H1 (cell line): ENCODE data around the gene DUS4L. TPM values are rescaled to one million over a fixed set of nuclear protein-coding genes. Genes with fewer than 3 reads are reported as not detected.

Source experiments
- ASH2L ChIP-seq: fragments of 200-600, 300-600 bp; sonication (generic); IDR thresholded peaks from one replicate; pipeline ENCODE4 v1.7.1; 2017; ENCODE audit warnings: low read length
- BACH1 ChIP-seq: IDR thresholded peaks from 2 replicates; pipeline ENCODE4 v1.6.1; 2012; ENCODE audit warnings: low read length, improper control_type of control experiment
- CEBPB ChIP-seq: IDR thresholded peaks from 2 replicates; pipeline ENCODE4 v1.6.1; 2012; ENCODE audit warnings: low read depth, low read length
- CTCF ChIP-seq, 3 experiments: IDR thresholded peaks; 1 replicate in 2 of 3; 2 replicates in 1 of 3; pipeline versions ENCODE4 v1.5.1 to v1.6.1; 2011; ENCODE audit warnings: low read length in 3 of 3, mild to moderate bottlenecking in 3 of 3, inconsistent platforms in 2 of 3, low read depth in 1 of 3, moderate library complexity in 1 of 3; ENCODE audit not compliant: insufficient read depth in 1 of 3; ENCODE audit errors: control extremely low read depth in 1 of 3
- E2F6 ChIP-seq: IDR thresholded peaks from 2 replicates; pipeline ENCODE4 v1.6.1; 2012; ENCODE audit warnings: inconsistent platforms
- GABPA ChIP-seq: IDR thresholded peaks from 2 replicates; pipeline ENCODE4 v1.6.1; 2011; ENCODE audit warnings: mild to moderate bottlenecking, low read length, moderate library complexity, borderline replicate concordance; ENCODE audit not compliant: insufficient read depth
- GTF2F1 ChIP-seq: IDR thresholded peaks from 2 replicates; pipeline ENCODE4 v1.6.1; 2012; ENCODE audit warnings: low read depth, low read length, improper control_type of control experiment, borderline replicate concordance
- HDAC2 ChIP-seq, 2 experiments: fragments of 300-600 bp in 1 of 2; sonication (generic) in 1 of 2; IDR thresholded peaks; 2 replicates each; pipeline ENCODE4 v1.6.1; 2011 to 2012; ENCODE audit warnings: low read depth in 2 of 2, low read length in 2 of 2, mild to moderate bottlenecking in 2 of 2, moderate library complexity in 2 of 2, borderline replicate concordance in 1 of 2, inconsistent platforms in 1 of 2
- HDAC6 ChIP-seq: IDR thresholded peaks from one replicate; pipeline ENCODE4 v1.7.1; 2012; ENCODE audit warnings: low read depth, mild to moderate bottlenecking, inconsistent platforms, low read length, moderate library complexity
- JUND ChIP-seq: IDR thresholded peaks from 2 replicates; pipeline ENCODE4 v1.6.1; 2011; ENCODE audit warnings: mild to moderate bottlenecking, improper control_type of control experiment, low read length
- PHF8 ChIP-seq: fragments of 200-600 bp; sonication (generic); conservative IDR thresholded peaks from 2 replicates; pipeline ENCODE4 v1.7.1; 2012; ENCODE audit warnings: low read depth, mild to moderate bottlenecking, inconsistent platforms, low read length, moderate library complexity
- POLR2A ChIP-seq, 2 experiments: IDR thresholded peaks; 1 replicate in 1 of 2; 2 replicates in 1 of 2; pipeline ENCODE4 v1.6.1; 2011; ENCODE audit warnings: low read depth in 2 of 2, low read length in 2 of 2, mild to moderate bottlenecking in 2 of 2; ENCODE audit errors: control extremely low read depth in 1 of 2
- RBBP5 ChIP-seq: IDR thresholded peaks from 2 replicates; pipeline ENCODE4 v1.7.1; 2012; ENCODE audit warnings: low read depth, mild to moderate bottlenecking, inconsistent platforms, low read length, moderate library complexity, borderline replicate concordance
- RFX5 ChIP-seq: IDR thresholded peaks from 2 replicates; pipeline ENCODE4 v1.6.1; 2011; ENCODE audit warnings: low read depth, low read length, improper control_type of control experiment, borderline replicate concordance
- SIX5 ChIP-seq: IDR thresholded peaks from 2 replicates; pipeline ENCODE4 v1.6.1; 2011; ENCODE audit warnings: mild to moderate bottlenecking, low read depth, low read length
- SP1 ChIP-seq: IDR thresholded peaks from 2 replicates; pipeline ENCODE4 v1.6.1; 2011; ENCODE audit warnings: low read depth, low read length
- SP4 ChIP-seq: IDR thresholded peaks from 2 replicates; pipeline ENCODE4 v1.6.1; 2012; ENCODE audit warnings: low read length, inconsistent platforms
- TAF1 ChIP-seq: IDR thresholded peaks from 2 replicates; pipeline ENCODE4 v1.6.1; 2011; ENCODE audit warnings: mild to moderate bottlenecking, low read depth, low read length
- TBP ChIP-seq: IDR thresholded peaks from 2 replicates; pipeline ENCODE4 v1.6.1; 2011; ENCODE audit warnings: low read depth, low read length, improper control_type of control experiment
- TEAD4 ChIP-seq: IDR thresholded peaks from 2 replicates; pipeline ENCODE4 v1.6.1; 2012; ENCODE audit warnings: low read depth, low read length, inconsistent platforms, mixed read lengths
- polyA plus RNA-seq, 7 experiments: library from polyadenylated mRNA; depleted of rRNA in 3 of 7; stranded (reverse) in 5 of 7; unstranded in 2 of 7; fragments of >200 nt in 5 of 7; fragments of 200-250 nt in 2 of 7; gene quantifications; 1 replicate in 5 of 7; 2 replicates in 1 of 7; 4 replicates in 1 of 7; pipeline versions ENCODE4 v1.2.1 to v1.2.3, GENCODE V29; 2011 to 2013; ENCODE audit warnings: missing spikeins in 2 of 7, mixed read lengths in 2 of 7
- total RNA-seq: library from RNA; stranded (reverse); fragmentation: NEBNext Ultra II Directional; extraction: Animal tissue kit (Norgen Biotek cat#: 25700); gene quantifications from 2 replicates; pipeline ENCODE4 v1.2.1, GENCODE V29; 2021
- TF ChIP-seq, protein P1 (sequence below): IDR thresholded peaks from 2 replicates; pipeline ENCODE4 v1.6.1; 2011; ENCODE audit warnings: low read depth, mild to moderate bottlenecking, low read length; ENCODE audit not compliant: insufficient read depth

DUS4L gene
- total and polyA plus RNA-seq, 2 of the 8 experiments (the other 6 are each of a cell fraction or from before 2014, with no cell fraction given): 6.1 to 11.5 TPM

- TF ChIP-seq CEBPB (no peak), E2F6 (0 out of 2 replicates have a peak, but pooled peaks have one; percentile 17), SP1 (no peak), SP4 (no peak), TBP (peak; percentile 31), CTCF (IDR thresholded peaks at IDR 0.05; ENCODE audit: control extremely low read depth in 1 of 3, insufficient read depth in 1 of 3, low read depth in 1 of 3, low read length in 3 of 3) (peak in 2 of 3 experiments; percentile 20 to 25; a peak in 2 of 4 replicates), ASH2L (no peak), BACH1 (peak; percentile 37; the same call in 1 of the 2 replicates), JUND (no peak), SIX5 (no peak), PHF8 (peak; percentile 88), GTF2F1 (peak; percentile 72; the same call in 1 of the 2 replicates), TAF1 (peak; percentile 78), RBBP5 (peak; percentile 86; the same call in 1 of the 2 replicates), TEAD4 (no peak), GABPA (no peak), RFX5 (no peak), HDAC6 (no peak), POLR2A (IDR thresholded peaks at IDR 0.05; ENCODE audit: control extremely low read depth in 1 of 2, low read depth in 2 of 2, low read length in 2 of 2) (peak in 1 of 2 experiments; percentile 60), HDAC2 (IDR thresholded peaks at IDR 0.05; ENCODE audit: borderline replicate concordance in 1 of 2, low read depth in 2 of 2, low read length in 2 of 2) (no peak)
- TF ChIP-seq, protein P1, sequence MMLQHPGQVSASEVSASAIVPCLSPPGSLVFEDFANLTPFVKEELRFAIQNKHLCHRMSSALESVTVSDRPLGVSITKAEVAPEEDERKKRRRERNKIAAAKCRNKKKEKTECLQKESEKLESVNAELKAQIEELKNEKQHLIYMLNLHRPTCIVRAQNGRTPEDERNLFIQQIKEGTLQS: no peak
Observed at GRCh38 chr7:107579885-107580715, 16.3 kb downstream of the DUS4L start, which contains the start of gene BCAP29 (continued).
